MM.1S (cell line): Measurements from ENCODE around the gene SLC22A1.

ENCODE experiments used
- CTCF ChIP-seq: fragments of 300-600 bp; sonication (generic); IDR thresholded peaks from 2 replicates; pipeline ENCODE4 v1.5.1; 2016; ENCODE audit warnings: antibody characterized with exemption, low read length, mixed read lengths
- EZH2 ChIP-seq: fragments of 300-600 bp; sonication (generic); optimal IDR thresholded peaks from 2 replicates; pipeline ENCODE3; 2017; ENCODE audit warnings: low read depth, mild to moderate bottlenecking, antibody characterized with exemption, low read length, mixed read lengths

GRCh38 chr6:160116411-160116810 lies 5.2 kb upstream of the SLC22A1 start:
- TF ChIP-seq CTCF, result no peak
- TF ChIP-seq EZH2, result no peak
